NCI-H510A treated with DMSO at 0.1 percent for 48 hours (cell line): ENCODE measurements around the gene CTDSP2.
"Not testable (repeated sequence)": the region's sequence is repeated elsewhere in the genome, so short reads cannot be mapped to it uniquely, and the experiment has no call there.

Experiments
- DNase-seq: peaks from one replicate; lab custom pipeline; 2025; lab: John Stamatoyannopoulos, UW

The CTDSP2 gene

GRCh38 chr12:57852620-57853500, 6.3 kb upstream of the CTDSP2 start:
- DNase-seq, result peak; percentile 63

DNA sequence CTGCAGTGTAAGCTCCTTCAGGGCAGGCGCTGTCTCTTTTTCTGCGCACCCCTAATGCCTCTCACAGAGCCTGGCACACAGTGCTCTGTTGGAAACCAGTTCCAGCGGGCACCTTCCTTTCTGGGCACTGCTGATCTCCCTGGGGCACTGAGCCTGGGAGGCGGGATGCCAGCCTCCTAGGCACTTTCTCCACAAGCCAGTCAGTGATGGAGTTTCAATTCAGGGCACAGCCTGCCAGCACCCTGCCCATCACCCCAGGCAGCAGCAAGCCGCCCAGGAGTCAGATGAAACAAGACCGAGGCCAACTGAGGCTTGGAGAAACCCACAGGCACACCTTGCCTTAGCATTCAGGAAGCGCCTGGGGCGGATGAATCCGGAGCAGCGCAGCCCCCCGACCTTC, 5.7 kb upstream of the CTDSP2 start:
- DNase-seq, result no peak

- DNase-seq, result no peak
Observed at GRCh38 chr12:57851552-57851951, 5.0 kb upstream of the CTDSP2 start.

GRCh38 chr12:57850854-57851430, 4.4 kb upstream of the CTDSP2 start:
- peak; percentile 54 for DNase-seq

DNA sequence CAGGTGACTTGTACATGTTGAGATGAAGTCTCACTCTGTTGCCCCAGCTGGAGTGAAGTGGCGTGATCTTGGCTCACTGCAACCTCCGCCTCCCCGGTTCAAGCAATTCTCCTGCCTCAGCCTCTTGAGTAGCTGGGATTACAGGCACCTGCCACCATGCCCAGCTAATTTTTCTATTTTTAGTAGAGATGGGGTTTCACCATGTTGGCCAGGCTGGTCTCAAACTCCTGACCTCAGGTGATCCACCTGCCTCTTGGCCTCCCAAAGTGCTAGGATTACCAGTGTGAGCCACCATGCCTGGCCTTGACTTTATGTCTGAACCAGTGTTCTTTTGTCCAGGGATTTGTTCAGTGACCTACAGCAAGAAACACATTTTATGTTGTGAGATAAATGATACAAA, 2.9 kb upstream of the CTDSP2 start:
- DNase-seq, result not testable (repeated sequence)

DNA sequence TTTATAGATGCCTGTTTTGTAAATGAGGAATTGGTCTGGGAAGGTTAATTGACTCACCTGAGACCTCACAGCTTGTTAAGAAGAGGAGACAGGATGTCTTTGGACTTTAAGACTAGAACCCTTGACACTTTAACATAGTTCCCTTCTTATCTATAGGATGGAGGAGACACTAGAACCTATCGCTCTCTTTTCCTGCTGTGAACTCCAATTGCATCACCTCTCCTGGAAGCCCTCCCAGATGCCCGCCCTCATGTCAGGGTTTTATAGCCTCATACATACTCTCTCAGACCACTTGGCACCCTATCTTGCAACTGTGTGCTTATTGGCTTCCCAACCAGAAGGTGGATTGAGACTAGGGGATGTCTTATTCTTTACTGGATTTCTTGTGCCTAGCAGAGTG, 2.5 kb upstream of the CTDSP2 start:
- DNase-seq, result no peak

DNA sequence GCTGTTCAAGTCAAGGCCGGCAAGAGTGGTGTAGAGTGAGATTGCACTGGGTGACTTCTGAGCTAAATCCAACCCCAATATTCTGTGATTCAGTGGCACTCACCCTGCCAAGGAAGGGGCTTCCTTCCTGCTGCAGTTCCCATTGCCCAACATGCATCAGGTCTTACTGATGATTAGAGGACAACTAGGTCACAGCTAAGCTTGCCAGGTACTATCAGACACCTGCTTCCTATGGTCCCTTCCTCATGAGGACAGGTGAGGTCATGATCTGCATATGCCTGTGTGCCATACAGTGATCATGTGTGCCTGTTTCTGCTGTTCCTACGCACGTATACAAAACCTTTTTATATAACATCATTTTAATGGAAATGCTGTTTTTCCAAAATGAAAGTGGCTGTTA, 1.7 kb upstream of the CTDSP2 start:
- DNase-seq, result no peak

DNA sequence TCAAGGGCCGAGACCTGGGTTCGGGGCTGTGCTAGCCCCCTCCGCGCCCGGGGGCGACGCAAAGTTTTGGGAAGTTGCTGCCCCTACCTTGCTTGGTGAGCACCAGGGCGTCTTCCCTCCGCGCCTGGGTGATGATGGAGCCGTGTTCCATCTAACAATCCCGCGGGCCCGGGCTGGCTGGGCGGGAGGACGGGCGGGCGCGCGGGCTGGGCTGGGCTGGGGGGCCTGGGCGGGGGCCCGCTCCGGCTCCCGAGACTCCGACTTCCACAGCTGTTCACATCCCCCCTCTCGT, 298 bp downstream of the CTDSP2 start:
- no peak for DNase-seq

DNA sequence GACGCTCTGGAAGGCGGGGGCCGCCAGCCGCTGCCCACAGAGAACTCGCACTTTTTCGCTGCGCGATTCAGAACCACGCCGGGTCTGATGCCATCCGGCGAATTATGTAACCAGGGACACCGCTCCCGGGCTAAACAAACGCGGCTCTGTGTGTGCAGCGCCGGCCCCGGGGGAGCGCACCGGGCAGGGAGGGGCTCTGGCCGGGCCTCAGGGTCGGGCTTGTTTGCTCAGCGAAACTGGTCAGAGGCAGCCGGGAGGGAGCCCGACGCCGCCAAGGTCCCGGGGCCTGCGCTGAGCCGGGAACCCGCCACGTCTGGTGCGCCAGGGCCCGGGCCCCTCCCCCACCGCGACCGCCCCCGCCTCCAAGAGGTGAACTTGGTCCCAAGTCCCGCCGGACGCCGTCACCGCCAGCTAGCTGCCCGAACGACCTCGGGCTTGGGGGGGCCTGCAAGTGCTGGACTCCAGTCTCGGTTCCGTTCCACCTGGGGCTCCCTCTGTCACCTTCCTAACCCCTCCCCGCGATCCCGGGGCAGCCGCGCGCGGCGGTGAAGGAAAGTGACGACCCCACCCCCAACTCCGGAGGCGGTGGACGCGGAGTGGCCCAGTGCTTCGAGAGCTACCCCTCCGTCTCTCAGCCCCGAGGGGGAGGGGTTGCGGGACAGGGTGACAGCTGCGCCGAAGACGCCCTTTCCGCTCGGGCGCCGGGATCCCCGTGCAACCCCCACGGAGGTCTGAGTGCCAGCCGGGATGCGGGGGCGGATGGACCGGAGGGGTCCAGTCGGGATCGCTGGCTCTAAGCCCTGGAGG, 848 bp downstream of the CTDSP2 start:
- DNase-seq, result no peak

DNA sequence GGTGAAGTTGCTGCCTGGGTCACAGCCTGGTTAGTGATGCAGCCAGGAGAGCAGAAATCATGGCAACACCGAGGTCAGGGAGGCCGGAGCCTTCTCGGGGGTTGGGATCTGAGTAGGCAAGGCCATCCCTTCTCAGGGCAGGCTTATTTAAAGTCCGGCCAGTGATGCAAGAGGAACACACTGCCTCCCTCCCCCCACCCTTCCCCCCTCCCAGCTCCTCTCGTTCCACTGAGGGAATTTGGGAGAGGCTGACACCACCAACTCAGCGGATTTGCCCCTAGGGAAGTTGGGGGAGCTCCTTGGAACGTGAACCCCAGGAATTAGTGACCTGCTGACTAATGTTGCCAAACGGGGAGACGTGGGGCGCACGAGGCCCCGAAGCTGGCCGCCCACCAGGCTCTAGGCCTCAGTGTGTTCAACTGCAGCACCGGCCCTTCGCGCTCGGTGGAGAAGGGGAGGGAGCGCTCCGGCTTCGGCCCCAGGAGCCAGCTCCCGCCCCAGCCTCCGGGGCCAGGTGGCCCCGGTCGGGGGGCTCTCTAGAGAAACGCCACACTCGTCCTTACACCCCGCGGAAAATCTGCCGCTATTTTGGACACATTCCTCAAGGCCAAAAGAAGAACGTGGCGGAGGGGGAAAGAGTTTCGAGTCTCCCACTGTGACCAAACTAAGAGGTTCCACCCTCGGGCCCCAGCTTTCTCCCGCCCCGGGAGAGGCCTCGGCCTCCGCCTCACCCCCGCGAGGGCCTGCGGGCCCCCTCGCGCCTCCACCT, 1.6 kb downstream of the CTDSP2 start:
- DNase-seq, result no peak

GRCh38 chr12:57842342-57843294, 3.9 kb downstream of the CTDSP2 start:
- DNase-seq, result peak; percentile 56

DNA sequence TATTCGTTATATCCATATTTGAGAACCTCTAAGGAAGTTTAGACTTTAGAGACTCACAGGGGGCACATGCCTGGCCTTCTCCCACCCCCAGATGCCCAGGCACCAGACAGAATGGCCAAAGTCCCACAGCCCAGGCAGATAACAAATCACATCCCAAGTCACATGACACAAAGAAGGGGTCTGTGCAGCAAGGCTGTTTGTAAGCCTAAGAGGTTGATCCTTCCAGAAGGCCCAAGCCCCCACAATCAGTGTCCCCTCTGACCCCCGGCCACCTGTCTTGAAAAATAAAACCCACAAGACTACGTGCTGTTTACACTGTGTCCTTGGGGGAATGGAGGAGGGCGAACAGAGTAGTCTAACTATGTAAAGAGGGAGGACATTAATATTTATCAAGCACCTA, 5.1 kb downstream of the CTDSP2 start:
- DNase-seq, result no peak

DNA sequence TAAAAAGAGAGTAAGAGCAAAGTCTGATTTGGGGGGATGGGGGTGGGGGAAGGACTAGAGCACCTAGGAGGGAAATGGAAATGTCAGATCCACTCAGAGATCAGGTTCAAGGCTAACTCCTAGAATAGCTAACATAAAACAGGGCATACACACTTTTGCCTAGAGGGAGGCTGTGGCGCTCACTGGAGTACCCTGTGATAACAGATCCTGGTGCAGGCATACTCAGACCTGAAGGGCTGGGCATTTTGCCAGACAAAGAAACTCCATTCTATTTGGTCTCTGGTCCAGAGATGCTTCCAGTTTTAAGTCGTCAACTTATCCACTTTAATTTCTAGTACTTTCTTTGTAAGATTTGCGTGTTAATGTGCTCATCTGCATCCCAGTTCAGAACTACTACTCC, 5.8 kb downstream of the CTDSP2 start:
- peak; percentile 82 for DNase-seq

DNA sequence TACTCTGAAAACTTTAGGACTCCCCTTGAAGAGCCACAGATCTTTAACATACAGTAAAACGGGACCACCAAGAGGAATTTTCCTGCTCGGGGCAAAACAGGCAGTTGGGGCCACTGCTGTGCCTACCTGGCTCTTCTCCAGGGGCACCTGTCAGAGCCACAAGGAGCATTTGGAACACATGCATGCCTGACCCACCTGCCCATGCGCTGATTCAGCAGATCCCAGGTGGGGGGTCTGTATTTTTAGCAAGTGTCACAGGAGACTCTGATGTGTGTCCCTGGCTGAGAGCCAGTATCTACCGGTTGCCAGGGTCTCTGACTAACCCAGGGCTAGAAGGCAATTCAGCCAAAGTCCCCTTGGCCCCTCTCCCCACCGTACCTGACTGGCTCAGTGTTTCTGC, 6.5 kb downstream of the CTDSP2 start:
- no peak for DNase-seq

DNA sequence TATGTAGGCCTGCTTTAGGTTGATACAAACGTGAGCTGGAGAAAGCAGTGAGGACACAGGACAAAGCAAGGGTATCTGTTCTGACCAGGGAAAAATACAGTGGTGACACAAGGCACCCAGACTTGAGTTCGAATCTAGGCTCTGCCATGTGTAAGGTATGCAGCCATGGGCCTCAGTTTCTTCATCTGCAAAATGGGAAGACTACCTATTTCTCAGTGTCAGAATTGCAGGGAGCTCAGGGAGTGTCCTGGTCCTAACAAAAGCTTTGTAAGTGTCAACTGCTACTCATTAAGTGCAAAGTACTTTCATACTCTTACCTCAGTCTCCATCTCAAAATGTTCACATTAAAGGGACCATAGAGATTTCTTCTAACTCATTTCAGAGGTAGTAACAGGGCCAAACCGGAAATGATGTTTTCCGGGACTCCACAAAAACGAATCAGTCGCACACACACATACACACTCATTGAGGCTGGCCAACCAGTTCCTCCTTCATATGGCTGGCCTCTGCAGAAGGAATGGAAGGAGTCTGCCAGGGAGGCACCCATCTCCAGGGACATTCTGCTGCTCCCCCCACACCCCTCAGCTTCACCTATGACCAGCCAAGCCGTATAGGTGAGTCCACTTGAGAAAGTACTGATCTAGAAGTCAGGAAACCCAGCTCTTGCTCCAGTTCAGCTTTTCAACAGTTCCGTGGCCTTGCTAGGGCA, 7.8 kb downstream of the CTDSP2 start:
- DNase-seq, result no peak

DNA sequence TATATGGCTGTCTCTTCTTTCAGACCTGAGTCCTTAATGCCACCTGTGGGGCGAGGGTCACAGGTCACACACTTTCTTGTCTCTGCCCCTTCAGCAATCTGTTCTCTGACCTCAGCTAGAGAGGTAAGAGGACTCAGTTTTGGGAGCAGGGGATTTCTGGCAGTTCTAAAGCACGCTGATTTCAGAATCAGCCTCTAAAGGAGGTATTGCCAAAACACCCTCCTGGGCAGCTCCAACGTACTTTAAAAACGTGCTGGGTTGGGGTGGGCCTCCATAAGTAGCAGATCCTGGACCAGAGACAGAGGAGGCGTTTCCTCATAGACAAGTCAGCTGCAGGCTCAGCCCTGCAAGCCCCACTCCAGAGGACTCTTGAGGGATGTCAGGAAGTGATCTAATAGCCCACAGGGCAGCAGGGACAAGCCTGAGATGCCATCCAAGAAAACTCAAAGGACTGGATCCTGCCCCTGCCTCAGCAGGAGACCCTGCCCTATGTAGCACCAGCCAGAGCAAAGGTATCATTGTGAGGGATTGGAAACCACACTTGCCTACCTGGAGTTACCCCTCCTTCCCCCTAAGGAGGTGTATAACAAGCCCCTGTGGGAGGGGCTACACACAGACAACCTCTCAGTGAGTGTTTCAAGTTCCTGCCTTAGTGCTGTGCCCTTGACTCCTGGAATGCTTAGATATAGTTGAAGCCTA, 8.5 kb downstream of the CTDSP2 start:
- DNase-seq, result peak; percentile 58

DNA sequence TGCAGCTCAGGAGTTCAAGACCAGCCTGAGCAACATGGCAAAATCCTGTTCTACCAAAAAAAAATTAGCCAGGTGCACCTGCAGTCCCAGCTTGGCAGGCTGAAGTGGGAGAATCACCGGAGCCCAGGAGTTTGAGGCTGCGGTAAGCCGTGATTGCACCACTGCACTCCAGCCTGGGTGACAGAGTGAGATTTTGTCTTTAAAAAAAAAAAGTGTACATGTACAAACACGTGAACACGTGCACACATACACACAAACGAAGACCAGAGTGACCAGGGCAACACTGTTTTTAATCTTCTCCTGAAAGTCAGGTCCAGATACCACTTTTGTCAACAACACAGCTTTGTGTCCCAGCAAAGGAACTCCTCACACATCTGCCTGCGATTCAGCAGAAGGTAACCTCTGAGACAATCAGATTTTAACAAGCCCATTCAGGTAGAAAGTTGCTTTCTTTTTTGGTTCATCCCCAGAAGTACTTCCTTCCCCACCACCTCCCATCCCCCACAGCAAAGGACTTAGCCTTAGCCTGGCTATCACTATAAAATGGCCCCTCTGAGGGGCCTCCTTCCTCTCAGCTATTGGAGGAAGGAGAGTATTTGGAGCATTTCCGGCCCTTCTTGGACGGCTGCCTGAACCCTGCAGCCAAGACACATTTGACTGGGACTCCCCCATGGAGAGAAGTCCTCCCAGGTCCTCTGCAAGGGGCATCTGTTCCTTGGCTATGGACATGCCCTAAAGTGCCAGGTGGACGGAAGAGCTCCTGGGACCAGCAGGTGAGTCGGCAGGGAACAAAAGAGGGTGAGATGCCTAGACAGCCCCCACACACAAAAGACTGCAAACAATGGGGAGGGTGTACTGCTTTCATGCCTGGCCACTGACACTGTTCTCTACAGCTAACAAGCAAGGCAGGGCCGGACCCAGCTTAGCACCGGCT, 9.8 kb downstream of the CTDSP2 start:
- peak; percentile 79 for DNase-seq

DNA sequence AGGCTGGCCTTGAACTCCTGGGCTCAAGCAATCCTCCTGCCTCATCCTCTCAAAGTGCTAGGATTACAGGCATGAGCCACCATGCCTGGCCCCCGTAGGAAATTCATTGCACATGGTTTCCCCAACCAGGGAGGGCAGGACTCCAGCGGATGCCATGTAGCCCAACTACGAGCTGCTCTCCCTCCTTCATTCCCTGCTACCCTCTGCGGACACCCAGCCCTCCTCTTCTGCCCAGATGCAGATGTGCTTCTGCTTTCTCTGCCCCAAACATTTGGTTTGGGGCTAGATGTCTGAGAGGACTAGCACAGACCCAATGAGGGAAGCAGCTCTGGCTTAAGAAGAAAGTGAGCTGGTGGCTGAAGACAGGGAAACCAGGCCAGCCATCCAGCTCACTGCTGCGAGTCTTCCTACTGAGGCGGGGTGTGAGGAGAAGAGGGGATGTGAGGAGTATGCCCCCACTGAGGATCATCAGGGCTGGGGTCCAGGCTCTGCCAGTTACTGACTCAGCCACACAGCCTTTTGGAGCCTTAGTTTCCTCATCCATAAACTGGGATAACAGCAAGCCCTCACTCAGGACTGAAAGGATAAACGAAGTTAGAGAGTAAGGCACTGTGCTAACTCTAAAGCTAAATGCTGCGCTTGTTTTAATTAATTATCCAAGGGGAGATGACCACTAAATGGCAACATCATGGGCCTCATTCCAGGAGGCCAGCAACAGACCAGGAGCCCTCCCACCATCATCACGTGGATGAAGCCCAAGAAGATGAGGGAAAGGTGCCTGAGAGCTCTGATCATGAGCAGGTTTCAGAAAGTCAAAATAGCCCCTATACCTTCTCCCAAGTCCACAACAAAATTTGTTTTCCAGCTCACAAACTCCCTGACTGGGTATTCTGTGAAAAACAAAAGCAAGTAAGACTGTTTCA, 10.9 kb downstream of the CTDSP2 start:
- DNase-seq, result no peak
